ENCODE measurements around the gene NEK5. TPM values are rescaled to one million over a fixed set of nuclear protein-coding genes. Genes with fewer than 3 reads are reported as not detected.

Gene NEK5
- total RNA-seq, 1 donor from 2014 or later: 0.25 TPM

DNA sequence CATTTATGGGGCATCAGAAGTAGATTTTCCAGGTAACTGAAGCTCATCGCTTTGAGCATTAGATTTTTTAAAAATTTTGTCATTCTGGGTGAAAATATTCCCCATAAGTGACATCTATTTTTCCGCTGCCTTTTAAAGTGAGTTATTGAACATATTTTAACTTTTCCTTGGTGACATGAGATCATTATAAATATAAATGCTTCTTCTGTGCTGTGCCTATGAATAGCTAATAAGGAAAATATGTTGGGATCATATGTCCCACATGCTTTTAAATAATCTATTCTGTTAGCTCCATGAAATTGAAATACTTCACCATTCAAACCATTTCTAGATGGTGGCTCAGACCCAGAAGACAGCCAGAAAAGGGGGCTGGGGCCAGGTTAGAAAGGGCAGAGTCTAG is 131.7 kb downstream of the NEK5 start:
- H3K27ac ChIP-seq (replicated peaks): no peak overlapping the region
- TF ChIP-seq, protein P1, sequence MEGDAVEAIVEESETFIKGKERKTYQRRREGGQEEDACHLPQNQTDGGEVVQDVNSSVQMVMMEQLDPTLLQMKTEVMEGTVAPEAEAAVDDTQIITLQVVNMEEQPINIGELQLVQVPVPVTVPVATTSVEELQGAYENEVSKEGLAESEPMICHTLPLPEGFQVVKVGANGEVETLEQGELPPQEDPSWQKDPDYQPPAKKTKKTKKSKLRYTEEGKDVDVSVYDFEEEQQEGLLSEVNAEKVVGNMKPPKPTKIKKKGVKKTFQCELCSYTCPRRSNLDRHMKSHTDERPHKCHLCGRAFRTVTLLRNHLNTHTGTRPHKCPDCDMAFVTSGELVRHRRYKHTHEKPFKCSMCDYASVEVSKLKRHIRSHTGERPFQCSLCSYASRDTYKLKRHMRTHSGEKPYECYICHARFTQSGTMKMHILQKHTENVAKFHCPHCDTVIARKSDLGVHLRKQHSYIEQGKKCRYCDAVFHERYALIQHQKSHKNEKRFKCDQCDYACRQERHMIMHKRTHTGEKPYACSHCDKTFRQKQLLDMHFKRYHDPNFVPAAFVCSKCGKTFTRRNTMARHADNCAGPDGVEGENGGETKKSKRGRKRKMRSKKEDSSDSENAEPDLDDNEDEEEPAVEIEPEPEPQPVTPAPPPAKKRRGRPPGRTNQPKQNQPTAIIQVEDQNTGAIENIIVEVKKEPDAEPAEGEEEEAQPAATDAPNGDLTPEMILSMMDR (IDR thresholded peaks at IDR 0.05; ENCODE audit: borderline replicate concordance): no peak
- intact Hi-C loops (cut with micrococcal nuclease): no loop called here
- no peak for DNase-seq
- H3K4me1 ChIP-seq: peaks cover 44% of the 10 kb centered on the region
- no peak overlapping the region for H3K4me3 ChIP-seq
- H3K9me3 ChIP-seq (replicated peaks): no peaks in the 10 kb centered on the region
- H3K36me3 ChIP-seq: no peaks in the 10 kb centered on the region
- no peaks in the 10 kb centered on the region for H3K27me3 ChIP-seq (ENCODE audit: low read depth)

DNA sequence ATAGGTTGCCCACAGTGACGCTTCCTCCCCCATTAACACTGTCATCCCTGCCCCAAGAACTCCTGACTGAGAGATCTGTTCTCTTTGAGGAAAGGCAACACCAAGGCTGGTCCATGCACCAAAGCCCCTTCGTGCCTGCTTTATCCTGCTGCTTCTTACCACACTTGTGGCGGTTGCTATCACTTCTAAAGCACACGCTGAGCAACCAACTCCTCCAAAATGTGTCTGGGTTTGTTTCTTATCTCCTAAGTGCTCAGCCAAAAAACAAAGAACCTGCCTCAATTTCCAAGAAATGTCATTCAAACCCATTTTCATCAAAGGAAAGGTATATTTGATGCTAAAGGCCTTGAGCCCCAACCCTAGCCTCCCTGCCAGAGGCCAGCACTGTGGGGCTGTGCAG is 132.2 kb downstream of the NEK5 start:
- no peak for DNase-seq
- no peaks in the 10 kb centered on the region for H3K27me3 ChIP-seq (ENCODE audit: low read depth)
- TF ChIP-seq, protein P1 (IDR thresholded peaks at IDR 0.05; ENCODE audit: borderline replicate concordance): no peak
- no peak overlapping the region for H3K27ac ChIP-seq (replicated peaks)
- H3K9me3 ChIP-seq (replicated peaks): no peaks in the 10 kb centered on the region
- H3K4me1 ChIP-seq: peaks cover 44% of the 10 kb centered on the region
- intact Hi-C loops (cut with micrococcal nuclease): no loop called here
- H3K36me3 ChIP-seq: no peaks in the 10 kb centered on the region
- H3K4me3 ChIP-seq: no peak overlapping the region

DNA sequence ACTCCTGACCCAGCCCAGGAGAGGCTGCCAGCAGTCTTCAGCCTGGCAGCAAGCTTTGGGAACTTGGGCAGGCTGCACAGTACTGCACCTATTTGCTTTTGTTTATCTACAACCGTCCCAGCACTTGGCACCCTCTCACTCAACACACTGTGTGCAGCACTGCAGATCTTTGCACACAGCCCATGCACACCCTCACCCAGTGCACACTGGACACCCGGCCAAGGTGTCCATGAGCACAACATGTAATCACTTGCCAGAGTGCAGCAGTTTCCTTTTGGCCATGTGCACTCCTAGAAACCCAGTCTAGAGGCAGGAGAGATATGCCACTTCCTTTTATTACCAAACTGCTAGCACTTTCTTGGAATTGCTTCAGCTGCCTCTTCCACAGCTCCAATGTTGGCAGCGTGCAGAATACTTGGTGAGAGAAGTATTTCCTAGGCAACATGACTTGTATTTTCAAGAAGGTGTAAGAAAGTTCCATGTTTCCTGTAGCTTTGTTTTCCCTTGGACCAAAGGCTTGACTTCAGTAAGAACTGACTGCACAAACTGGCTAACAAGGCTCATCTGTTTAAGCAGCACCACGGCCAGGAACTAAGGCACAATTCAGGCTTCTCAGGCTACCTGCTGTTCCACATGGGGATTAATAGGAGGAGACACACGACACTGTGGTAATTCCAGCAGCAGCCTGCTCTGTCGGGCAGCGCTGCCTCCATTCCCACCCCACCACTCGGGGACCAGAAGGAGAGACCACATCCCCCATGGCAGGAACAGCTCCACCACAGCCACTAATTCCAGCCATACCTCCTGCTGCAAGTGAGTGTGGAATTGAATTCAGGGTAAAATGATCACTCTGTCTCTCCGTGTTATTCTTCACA is 133.0 kb downstream of the NEK5 start:
- Histone ChIP-seq H3K4me3 (peak overlapping the region; percentile 39), H3K27me3 (ENCODE audit: low read depth) (no peaks in the 10 kb centered on the region), H3K27ac (replicated peaks) (peak overlapping the region; percentile 70), H3K36me3 (no peaks in the 10 kb centered on the region), H3K4me1 (peaks cover 44% of the 10 kb centered on the region), H3K9me3 (replicated peaks) (no peaks in the 10 kb centered on the region)
- TF ChIP-seq, protein P1 (IDR thresholded peaks at IDR 0.05; ENCODE audit: borderline replicate concordance): no peak
- DNase-seq: peak; percentile 35
- intact Hi-C loops (cut with micrococcal nuclease): no loop called here

DNA sequence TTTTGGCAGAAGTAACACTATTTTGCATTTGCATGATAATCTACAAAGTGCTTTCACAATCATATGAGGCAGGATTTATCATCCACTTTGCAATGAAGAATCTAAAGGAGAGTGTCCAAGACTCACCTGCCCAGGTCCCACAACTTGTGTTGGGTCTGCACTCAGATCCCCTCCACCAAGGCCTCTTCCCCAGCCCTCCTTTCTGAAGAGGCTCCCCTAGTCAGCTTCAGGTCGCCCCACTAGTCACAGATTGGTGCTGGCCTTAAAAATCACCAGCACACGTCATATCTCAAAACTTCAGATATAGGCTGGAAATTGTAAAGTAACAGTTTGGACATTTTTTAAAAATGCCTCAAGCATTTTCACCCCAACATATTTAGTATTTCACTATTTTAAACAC is 135.2 kb downstream of the NEK5 start:
- Histone ChIP-seq H3K4me3 (no peak overlapping the region), H3K27me3 (ENCODE audit: low read depth) (no peaks in the 10 kb centered on the region), H3K4me1 (peaks cover 28% of the 10 kb centered on the region), H3K27ac (replicated peaks) (no peak overlapping the region), H3K36me3 (no peaks in the 10 kb centered on the region), H3K9me3 (replicated peaks) (no peaks in the 10 kb centered on the region)
- DNase-seq: no peak
- TF ChIP-seq, protein P1 (IDR thresholded peaks at IDR 0.05; ENCODE audit: borderline replicate concordance): no peak
- intact Hi-C loops (cut with micrococcal nuclease): no loop called here

DNA sequence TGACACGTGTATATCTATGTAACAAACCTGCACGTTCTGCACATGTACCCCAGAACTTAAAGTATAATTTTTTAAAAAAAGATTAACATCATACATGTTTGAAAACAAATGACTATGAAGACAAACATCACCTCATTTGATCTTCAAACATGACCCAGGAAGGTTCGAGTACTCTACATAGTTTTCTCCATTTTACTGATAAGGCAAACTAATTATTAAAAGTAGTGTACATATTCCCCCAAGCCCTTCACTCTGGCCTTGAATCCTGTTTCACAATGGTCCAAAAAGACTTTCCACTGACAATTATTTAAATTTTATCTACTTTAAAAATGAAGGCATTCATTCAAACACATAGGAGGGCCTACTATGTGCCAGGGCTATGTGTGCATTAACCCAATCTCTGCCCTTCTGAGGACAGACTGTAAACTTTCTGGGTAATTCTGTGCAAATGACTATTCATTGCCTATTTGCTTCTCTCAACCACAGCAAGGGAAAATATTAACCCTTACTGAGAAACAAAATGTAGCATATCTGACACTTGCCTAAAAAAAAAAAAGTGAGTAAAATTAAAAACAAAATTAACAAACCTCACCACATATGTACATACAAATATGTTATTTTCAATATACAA is 139.8 kb downstream of the NEK5 start:
- intact Hi-C loops (cut with micrococcal nuclease): no loop called here
- H3K9me3 ChIP-seq (replicated peaks): peaks cover 9% of the 10 kb centered on the region

More for the DNA sequence above, 139.8 kb downstream of the NEK5 start:
- Histone ChIP-seq H3K4me1 (no peaks in the 10 kb centered on the region), H3K4me3 (no peak overlapping the region), H3K27me3 (ENCODE audit: low read depth) (no peaks in the 10 kb centered on the region), H3K27ac (replicated peaks) (no peak overlapping the region), H3K36me3 (no peaks in the 10 kb centered on the region)
- DNase-seq: no peak
- TF ChIP-seq, protein P1 (IDR thresholded peaks at IDR 0.05; ENCODE audit: borderline replicate concordance): no peak

Other genes starting within 250 kb of the NEK5 start
- 3.8 TPM for gene ATP7B, start 117.6 kb downstream of the NEK5 start, total RNA-seq
- 22.7 TPM for gene ALG11, start 116.7 kb downstream of the NEK5 start, total RNA-seq
- gene UTP14C, start 104.4 kb downstream of the NEK5 start, total RNA-seq: 11.6 TPM
- 4.3 TPM for gene NEK3, start 30.5 kb upstream of the NEK5 start, total RNA-seq